ENCODE results near the gene HTT. TPM values are rescaled to one million over a fixed set of nuclear protein-coding genes. Genes with fewer than 3 reads are reported as not detected.

The HTT gene
- total and polyA plus RNA-seq, 10 of the 15 experiments (the other 5 are each of a cell fraction or from before 2014, with no cell fraction given) = 3.3 to 113 (median 43.3) TPM

DNA sequence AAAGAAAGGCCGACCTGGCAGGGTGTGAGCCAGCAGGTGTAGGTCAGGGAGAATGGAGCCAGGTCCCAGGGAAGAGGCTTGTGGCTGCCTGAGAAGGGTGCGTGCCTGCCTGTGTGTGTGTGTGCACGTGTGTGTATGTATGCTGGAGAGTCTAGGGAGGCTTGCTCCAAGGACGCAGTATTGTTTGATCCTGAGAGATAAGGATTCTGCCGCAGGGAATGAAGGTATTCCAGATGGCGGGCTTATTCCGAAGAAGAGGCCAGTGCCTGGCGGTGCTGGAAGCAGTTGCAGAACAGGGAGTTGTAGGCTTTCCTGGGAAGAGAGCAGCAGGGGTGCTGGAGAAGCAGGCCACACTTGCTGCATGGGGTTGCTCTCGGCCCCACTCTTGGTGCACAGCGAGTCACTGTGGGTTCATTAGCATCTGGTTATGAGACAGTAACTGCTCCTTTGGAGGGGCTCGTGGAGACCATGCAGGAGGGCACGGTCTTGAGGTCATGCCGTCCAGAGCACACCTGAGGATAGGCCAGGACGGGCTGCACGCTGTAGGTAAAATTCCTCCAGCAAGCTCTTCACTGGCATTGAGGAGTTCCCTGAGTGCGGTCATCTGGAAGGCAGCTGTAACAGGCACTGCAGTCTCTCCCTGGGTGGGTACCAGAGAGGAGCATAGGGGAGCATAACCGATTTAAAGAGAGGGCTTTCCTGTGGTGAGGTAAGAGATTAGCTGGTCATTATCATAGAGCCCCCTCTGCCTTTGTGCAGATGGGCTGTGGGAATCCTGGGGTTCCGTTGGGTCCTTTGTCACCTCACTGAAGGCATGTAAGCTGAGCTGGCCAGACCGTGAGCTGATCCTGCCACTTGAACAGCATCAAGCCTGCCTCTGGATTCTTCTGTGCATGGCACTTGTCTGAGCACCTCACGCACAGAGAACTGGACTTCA is 144.6 kb downstream of the HTT start:
- H3K4me2 ChIP-seq (ENCODE audit: control insufficient read depth, insufficient read depth) = no peak overlapping the region
- intact Hi-C loops (cut with micrococcal nuclease; ENCODE audit: unreplicated experiment) (no loop called here), in situ Hi-C loops (cut with MboI) (no loop called here)
- BruUV-seq (replicated peaks) = no TSS peak
- SMC1A ChIA-PET (ENCODE audit: uncharacterized antibody, unreplicated experiment) = no interaction called here
- WGBS (ENCODE audit: insufficient coverage, insufficient replicate concordance, low lambda C conversion rate, missing lambda C conversion rate) = 94% methylated on average over 20 of the region's 20 CpGs
- H3K27me3 ChIP-seq (replicated peaks in 1 of 2; ENCODE audit: control insufficient read depth in 2 of 2, insufficient read depth in 2 of 2, low read length in 1 of 2) = no peaks in the 10 kb centered on the region
- H3K4me3 ChIP-seq = no peak overlapping the region
- ATAC-seq = no peak
- no peak for FAIRE-seq
- peaks cover 33 to 59% of the 10 kb centered on the region in 2 experiments for H3K36me3 ChIP-seq (ENCODE audit: control insufficient read depth in 2 of 2, insufficient read depth in 2 of 2, low read length in 1 of 2)
- no peaks in the 10 kb centered on the region for H3K4me1 ChIP-seq (ENCODE audit: control insufficient read depth, insufficient read depth, low read length)
- no peak for DNase-seq (ENCODE audit: low read depth, low spot score)
- RAD21 ChIA-PET (ENCODE audit: unreplicated experiment) = no interaction called here
- H3K27ac ChIP-seq (ENCODE audit: control insufficient read depth, insufficient read depth) = no peak overlapping the region
- H2AFZ ChIP-seq (ENCODE audit: control insufficient read depth, low read depth, low read length) = no peak overlapping the region
- POLR2A ChIA-PET = no interaction called here
- no peaks in the 10 kb centered on the region for H4K20me1 ChIP-seq (ENCODE audit: control insufficient read depth, insufficient read depth)
- no peaks in the 10 kb centered on the region for H3K79me2 ChIP-seq (ENCODE audit: control insufficient read depth, insufficient read depth, low read length)
- H3K9me3 ChIP-seq (replicated peaks; ENCODE audit: control insufficient read depth, insufficient read depth, low read length) = no peaks in the 10 kb centered on the region
- CTCF ChIA-PET = no interaction called here
- no peak overlapping the region for H3K9ac ChIP-seq (ENCODE audit: control insufficient read depth, insufficient read depth, low read length)
- TF ChIP-seq, protein P1, sequence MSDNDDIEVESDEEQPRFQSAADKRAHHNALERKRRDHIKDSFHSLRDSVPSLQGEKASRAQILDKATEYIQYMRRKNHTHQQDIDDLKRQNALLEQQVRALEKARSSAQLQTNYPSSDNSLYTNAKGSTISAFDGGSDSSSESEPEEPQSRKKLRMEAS (IDR thresholded peaks at IDR 0.05; ENCODE audit: low read depth, low read length) = no peak
- no peak for TF ChIP-seq TARDBP (IDR thresholded peaks at IDR 0.05; ENCODE audit: borderline replicate concordance)
- no peak for TF ChIP-seq IKZF2 (IDR thresholded peaks at IDR 0.05)
- TF ChIP-seq, protein P2, sequence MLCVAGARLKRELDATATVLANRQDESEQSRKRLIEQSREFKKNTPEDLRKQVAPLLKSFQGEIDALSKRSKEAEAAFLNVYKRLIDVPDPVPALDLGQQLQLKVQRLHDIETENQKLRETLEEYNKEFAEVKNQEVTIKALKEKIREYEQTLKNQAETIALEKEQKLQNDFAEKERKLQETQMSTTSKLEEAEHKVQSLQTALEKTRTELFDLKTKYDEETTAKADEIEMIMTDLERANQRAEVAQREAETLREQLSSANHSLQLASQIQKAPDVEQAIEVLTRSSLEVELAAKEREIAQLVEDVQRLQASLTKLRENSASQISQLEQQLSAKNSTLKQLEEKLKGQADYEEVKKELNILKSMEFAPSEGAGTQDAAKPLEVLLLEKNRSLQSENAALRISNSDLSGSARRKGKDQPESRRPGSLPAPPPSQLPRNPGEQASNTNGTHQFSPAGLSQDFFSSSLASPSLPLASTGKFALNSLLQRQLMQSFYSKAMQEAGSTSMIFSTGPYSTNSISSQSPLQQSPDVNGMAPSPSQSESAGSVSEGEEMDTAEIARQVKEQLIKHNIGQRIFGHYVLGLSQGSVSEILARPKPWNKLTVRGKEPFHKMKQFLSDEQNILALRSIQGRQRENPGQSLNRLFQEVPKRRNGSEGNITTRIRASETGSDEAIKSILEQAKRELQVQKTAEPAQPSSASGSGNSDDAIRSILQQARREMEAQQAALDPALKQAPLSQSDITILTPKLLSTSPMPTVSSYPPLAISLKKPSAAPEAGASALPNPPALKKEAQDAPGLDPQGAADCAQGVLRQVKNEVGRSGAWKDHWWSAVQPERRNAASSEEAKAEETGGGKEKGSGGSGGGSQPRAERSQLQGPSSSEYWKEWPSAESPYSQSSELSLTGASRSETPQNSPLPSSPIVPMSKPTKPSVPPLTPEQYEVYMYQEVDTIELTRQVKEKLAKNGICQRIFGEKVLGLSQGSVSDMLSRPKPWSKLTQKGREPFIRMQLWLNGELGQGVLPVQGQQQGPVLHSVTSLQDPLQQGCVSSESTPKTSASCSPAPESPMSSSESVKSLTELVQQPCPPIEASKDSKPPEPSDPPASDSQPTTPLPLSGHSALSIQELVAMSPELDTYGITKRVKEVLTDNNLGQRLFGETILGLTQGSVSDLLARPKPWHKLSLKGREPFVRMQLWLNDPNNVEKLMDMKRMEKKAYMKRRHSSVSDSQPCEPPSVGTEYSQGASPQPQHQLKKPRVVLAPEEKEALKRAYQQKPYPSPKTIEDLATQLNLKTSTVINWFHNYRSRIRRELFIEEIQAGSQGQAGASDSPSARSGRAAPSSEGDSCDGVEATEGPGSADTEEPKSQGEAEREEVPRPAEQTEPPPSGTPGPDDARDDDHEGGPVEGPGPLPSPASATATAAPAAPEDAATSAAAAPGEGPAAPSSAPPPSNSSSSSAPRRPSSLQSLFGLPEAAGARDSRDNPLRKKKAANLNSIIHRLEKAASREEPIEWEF (IDR thresholded peaks at IDR 0.05; ENCODE audit: insufficient replicate concordance, low read depth, low read length) = no peak
- TF ChIP-seq, protein P3, sequence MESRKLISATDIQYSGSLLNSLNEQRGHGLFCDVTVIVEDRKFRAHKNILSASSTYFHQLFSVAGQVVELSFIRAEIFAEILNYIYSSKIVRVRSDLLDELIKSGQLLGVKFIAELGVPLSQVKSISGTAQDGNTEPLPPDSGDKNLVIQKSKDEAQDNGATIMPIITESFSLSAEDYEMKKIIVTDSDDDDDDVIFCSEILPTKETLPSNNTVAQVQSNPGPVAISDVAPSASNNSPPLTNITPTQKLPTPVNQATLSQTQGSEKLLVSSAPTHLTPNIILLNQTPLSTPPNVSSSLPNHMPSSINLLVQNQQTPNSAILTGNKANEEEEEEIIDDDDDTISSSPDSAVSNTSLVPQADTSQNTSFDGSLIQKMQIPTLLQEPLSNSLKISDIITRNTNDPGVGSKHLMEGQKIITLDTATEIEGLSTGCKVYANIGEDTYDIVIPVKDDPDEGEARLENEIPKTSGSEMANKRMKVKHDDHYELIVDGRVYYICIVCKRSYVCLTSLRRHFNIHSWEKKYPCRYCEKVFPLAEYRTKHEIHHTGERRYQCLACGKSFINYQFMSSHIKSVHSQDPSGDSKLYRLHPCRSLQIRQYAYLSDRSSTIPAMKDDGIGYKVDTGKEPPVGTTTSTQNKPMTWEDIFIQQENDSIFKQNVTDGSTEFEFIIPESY (IDR thresholded peaks at IDR 0.05) = no peak
- TF ChIP-seq CEBPB (IDR thresholded peaks at IDR 0.05; ENCODE audit: borderline replicate concordance in 1 of 2, low read depth in 2 of 2, low read length in 2 of 2) = no peak
- no peak for TF ChIP-seq MTA2 (IDR thresholded peaks at IDR 0.05; ENCODE audit: low read depth)
- TF ChIP-seq, protein P4, sequence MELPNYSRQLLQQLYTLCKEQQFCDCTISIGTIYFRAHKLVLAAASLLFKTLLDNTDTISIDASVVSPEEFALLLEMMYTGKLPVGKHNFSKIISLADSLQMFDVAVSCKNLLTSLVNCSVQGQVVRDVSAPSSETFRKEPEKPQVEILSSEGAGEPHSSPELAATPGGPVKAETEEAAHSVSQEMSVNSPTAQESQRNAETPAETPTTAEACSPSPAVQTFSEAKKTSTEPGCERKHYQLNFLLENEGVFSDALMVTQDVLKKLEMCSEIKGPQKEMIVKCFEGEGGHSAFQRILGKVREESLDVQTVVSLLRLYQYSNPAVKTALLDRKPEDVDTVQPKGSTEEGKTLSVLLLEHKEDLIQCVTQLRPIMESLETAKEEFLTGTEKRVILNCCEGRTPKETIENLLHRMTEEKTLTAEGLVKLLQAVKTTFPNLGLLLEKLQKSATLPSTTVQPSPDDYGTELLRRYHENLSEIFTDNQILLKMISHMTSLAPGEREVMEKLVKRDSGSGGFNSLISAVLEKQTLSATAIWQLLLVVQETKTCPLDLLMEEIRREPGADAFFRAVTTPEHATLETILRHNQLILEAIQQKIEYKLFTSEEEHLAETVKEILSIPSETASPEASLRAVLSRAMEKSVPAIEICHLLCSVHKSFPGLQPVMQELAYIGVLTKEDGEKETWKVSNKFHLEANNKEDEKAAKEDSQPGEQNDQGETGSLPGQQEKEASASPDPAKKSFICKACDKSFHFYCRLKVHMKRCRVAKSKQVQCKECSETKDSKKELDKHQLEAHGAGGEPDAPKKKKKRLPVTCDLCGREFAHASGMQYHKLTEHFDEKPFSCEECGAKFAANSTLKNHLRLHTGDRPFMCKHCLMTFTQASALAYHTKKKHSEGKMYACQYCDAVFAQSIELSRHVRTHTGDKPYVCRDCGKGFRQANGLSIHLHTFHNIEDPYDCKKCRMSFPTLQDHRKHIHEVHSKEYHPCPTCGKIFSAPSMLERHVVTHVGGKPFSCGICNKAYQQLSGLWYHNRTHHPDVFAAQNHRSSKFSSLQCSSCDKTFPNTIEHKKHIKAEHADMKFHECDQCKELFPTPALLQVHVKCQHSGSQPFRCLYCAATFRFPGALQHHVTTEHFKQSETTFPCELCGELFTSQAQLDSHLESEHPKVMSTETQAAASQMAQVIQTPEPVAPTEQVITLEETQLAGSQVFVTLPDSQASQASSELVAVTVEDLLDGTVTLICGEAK (IDR thresholded peaks at IDR 0.05; ENCODE audit: borderline replicate concordance) = no peak
- no peak for TF ChIP-seq ETV6 (conservative IDR thresholded peaks at IDR 0.05 in 1 of 2, IDR thresholded peaks at IDR 0.05 in 1 of 2; ENCODE audit: borderline replicate concordance in 1 of 2, low read depth in 1 of 2)

Data from GM12878 (cell line).